B cell (primary cell): ENCODE data around the gene ZMYND8. TPM values are rescaled to one million over a fixed set of nuclear protein-coding genes. Genes with fewer than 3 reads are reported as not detected.

Source experiments
- ATAC-seq: fragments of 200-7000 bp; cut with Tn5 transposase; one replicate; pipeline ENCODE4 v1.10.0; 2021; ENCODE audit warnings: low read depth, mild to moderate bottlenecking, moderate number of reproducible peaks, moderate library complexity
- CTCF ChIA-PET: fragments of 350-600 bp; sonication (Branson Sonifier 250); formaldehyde crosslinking; loops from one replicate; lab custom pipeline; 2021; ENCODE audit warnings: antibody characterized with exemption, inconsistent platforms; lab: Charles Lee
- POLR2A ChIA-PET: fragments of 350-600 bp; sonication (Branson Sonifier 250); formaldehyde crosslinking; loops from one replicate; lab custom pipeline; 2021; ENCODE audit warnings: antibody characterized with exemption; lab: Charles Lee
- DNase-seq: peaks from one replicate; pipeline ENCODE4 v3.0.0; 2013
- H2AFZ ChIP-seq: 2 replicates; pipeline ENCODE4 v1.6.1; 2012; ENCODE audit warnings: mild to moderate bottlenecking, low read depth, low read length; ENCODE audit not compliant: insufficient read depth, poor library complexity, severe bottlenecking
- H3K27ac ChIP-seq, 2 donors: 1 replicate in 1 of 2; 2 replicates in 1 of 2; pipeline ENCODE4 v1.5.1; 2012 to 2013; ENCODE audit warnings: low read length in 2 of 2, mild to moderate bottlenecking in 2 of 2, moderate library complexity in 1 of 2
- H3K27me3 ChIP-seq, 4 experiments: fragments of 200-600 bp in 1 of 4; sonication (generic) in 1 of 4; replicated peaks in 1 of 4; 1 replicate in 2 of 4; 2 replicates in 2 of 4; pipeline versions ENCODE4 v1.6.1 to v1.7.0; 2013 to 2016; ENCODE audit warnings: low read length in 3 of 4, mild to moderate bottlenecking in 2 of 4, mixed read lengths in 1 of 4, moderate library complexity in 1 of 4; ENCODE audit not compliant: insufficient read depth in 4 of 4, control insufficient read depth in 3 of 4; ENCODE audit errors: control extremely low read depth in 1 of 4
- H3K36me3 ChIP-seq, 2 experiments: replicated peaks in 1 of 2; 1 replicate in 1 of 2; 2 replicates in 1 of 2; pipeline versions ENCODE4 v1.6.1 to v1.7.1; 2013; ENCODE audit warnings: low read length in 1 of 2; ENCODE audit not compliant: insufficient read depth in 2 of 2, control insufficient read depth in 1 of 2; ENCODE audit errors: control extremely low read depth in 1 of 2, extremely low read depth in 1 of 2
- H3K4me1 ChIP-seq, 2 donors: fragments of 200-600 bp in 1 of 2; sonication (generic) in 1 of 2; 1 replicate in 1 of 2; 2 replicates in 1 of 2; pipeline versions ENCODE4 v1.5.1 to v1.6.1; 2013 to 2017; ENCODE audit warnings: low read length in 2 of 2; ENCODE audit not compliant: control insufficient read depth in 2 of 2, insufficient read depth in 2 of 2
- H3K4me2 ChIP-seq: replicated peaks from 2 replicates; pipeline ENCODE3; 2012; ENCODE audit warnings: mild to moderate bottlenecking, low read depth, low read length; ENCODE audit not compliant: poor library complexity, severe bottlenecking
- H3K4me3 ChIP-seq, 5 experiments: fragments of 200-600 bp in 1 of 5; sonication (generic) in 1 of 5; 1 replicate in 3 of 5; 2 replicates in 2 of 5; pipeline versions ENCODE4 v1.5.1 to v1.7.0; 2011 to 2016; ENCODE audit warnings: low read length in 4 of 5, mild to moderate bottlenecking in 4 of 5, low read depth in 2 of 5, control low read depth in 1 of 5, moderate library complexity in 1 of 5; ENCODE audit not compliant: insufficient read depth in 1 of 5; ENCODE audit errors: control extremely low read depth in 1 of 5, extremely low read depth in 1 of 5
- H3K79me2 ChIP-seq: fragments of 200-600 bp; sonication (generic); one replicate; pipeline ENCODE4 v1.6.0; 2016; ENCODE audit warnings: low read length; ENCODE audit not compliant: control insufficient read depth, insufficient read depth
- H3K9ac ChIP-seq: fragments of 200-600 bp; sonication (generic); 2 replicates; pipeline ENCODE4 v1.6.1; 2017; ENCODE audit warnings: mild to moderate bottlenecking, low read length, moderate library complexity
- H3K9me3 ChIP-seq, 3 donors: one replicate each; pipeline versions ENCODE4 v1.6.1 to v1.7.1; 2013; ENCODE audit warnings: low read length in 2 of 3; ENCODE audit not compliant: control insufficient read depth in 2 of 3, insufficient read depth in 1 of 3; ENCODE audit errors: control extremely low read depth in 1 of 3
- H4K20me1 ChIP-seq: 2 replicates; pipeline ENCODE4 v1.6.0; 2012; ENCODE audit warnings: mild to moderate bottlenecking, low read length; ENCODE audit not compliant: insufficient read depth, control insufficient read depth, poor library complexity, severe bottlenecking
- H3K27ac Mint-ChIP-seq: one replicate; pipeline ENCODE4 v1.8.0; 2021; ENCODE audit warnings: mixed read lengths
- H3K27me3 Mint-ChIP-seq: one replicate; pipeline ENCODE4 v1.8.0; 2021; ENCODE audit warnings: mixed read lengths
- H3K4me1 Mint-ChIP-seq: one replicate; pipeline ENCODE4 v1.8.0; 2021; ENCODE audit warnings: mixed read lengths
- H3K4me3 Mint-ChIP-seq: one replicate; pipeline ENCODE4 v1.8.0; 2021; ENCODE audit warnings: mixed read lengths
- H3K9me3 Mint-ChIP-seq: one replicate; pipeline ENCODE4 v1.8.0; 2022; ENCODE audit warnings: mixed read lengths; ENCODE audit not compliant: insufficient read depth
- CTCF ChIP-seq: fragments of 200-600 bp; IDR thresholded peaks from one replicate; pipeline ENCODE4 v1.8.0; 2022; ENCODE audit warnings: antibody characterized with exemption, mild to moderate bottlenecking
- EZH2 ChIP-seq: IDR thresholded peaks from 2 replicates; pipeline ENCODE4 v1.6.1; 2012; ENCODE audit warnings: borderline replicate concordance, low read depth, mild to moderate bottlenecking, moderate library complexity, low read length; ENCODE audit not compliant: insufficient read depth, poor library complexity, severe bottlenecking
- WGBS: methylation state at CpG from one replicate; pipeline ENCODE4 v1.1.5; 2013; ENCODE audit warnings: missing lambda C conversion rate; ENCODE audit not compliant: insufficient coverage; 5-methylcytosine and 5-hydroxymethylcytosine counted together
- intact Hi-C: fragments of 100-400 bp; cut with micrococcal nuclease; formaldehyde crosslinking; loops from one replicate; pipeline ENCODE4 v1.10.0; 2022
- polyA plus RNA-seq: library from polyadenylated mRNA; depleted of rRNA; stranded (reverse); fragments of >200 nt; gene quantifications from 2 replicates; pipeline ENCODE4 v1.2.3, GENCODE V29; 2012
- total RNA-seq, 2 donors: library from RNA; stranded (reverse); fragments of 120-200 nt in 1 of 2; gene quantifications; 1 replicate in 1 of 2; 2 replicates in 1 of 2; pipeline versions ENCODE4 v1.2.3 to v1.2.4, GENCODE V29; 2013 to 2022

The ZMYND8 gene
- total and polyA plus RNA-seq, 2 donors (not counting 1 experiment from before 2014, with no cell fraction given): 20.3 to 67.2 TPM

- peaks cover 14% of the 10 kb centered on the region for H3K4me1 Mint-ChIP-seq
Measured at GRCh38 chr20:47309806-47310426, 46.6 kb downstream of the ZMYND8 start.

More at GRCh38 chr20:47309806-47310426, 46.6 kb downstream of the ZMYND8 start:
- no peak overlapping the region for H3K4me3 Mint-ChIP-seq
- ChIA-PET CTCF (no interaction called here), POLR2A (interaction anchor here (0.6 to 0.7 kb wide), 2 partner anchors 251 to 1874 kb away, joined by 4 to 7 read pairs; no protein-coding TSS in a partner anchor)
- Histone ChIP-seq H3K4me1 (no peaks in the 10 kb centered on the region), H3K27me3 (no peaks in the 10 kb centered on the region), H3K4me2 (no peak overlapping the region), H3K9me3 (peaks cover 0 to 5% (median 0%) of the 10 kb centered on the region in 3 donors), H2AFZ (no peak overlapping the region), H4K20me1 (peaks cover 71% of the 10 kb centered on the region), H3K36me3 (peaks cover 10 to 70% of the 10 kb centered on the region in 2 experiments), H3K4me3 (no peak overlapping the region), H3K9ac (no peak overlapping the region), H3K79me2 (peaks cover 100% of the 10 kb centered on the region), H3K27ac (no peak overlapping the region)
- intact Hi-C loops: no loop called here
- DNase-seq (no peak), ATAC-seq (no peak)
- TF ChIP-seq CTCF: no peak
- no peak for TF ChIP-seq EZH2
- H3K9me3 Mint-ChIP-seq: no peaks in the 10 kb centered on the region
- H3K27me3 Mint-ChIP-seq: no peaks in the 10 kb centered on the region
- 100% methylated on average over 8 of the region's 11 CpGs for WGBS
- H3K27ac Mint-ChIP-seq: no peak overlapping the region
